ENCODE results near the gene MYO1C.

- TF ChIP-seq CTCF (IDR thresholded peaks at IDR 0.05), result peak; percentile 36 to 82 (median 64)
- TF ChIP-seq POLR2A (IDR thresholded peaks at IDR 0.05), result no peak
Observed at GRCh38 chr17:1515640-1516387, 23.3 kb upstream of the MYO1C start.

All from testis (tissue), 2 donors.